SW 1271 (cell line): ENCODE measurements around the gene ADAMTSL5.

Source experiments
- DNase-seq, 2 experiments: peaks; one replicate each; lab custom pipeline; 2025; lab: John Stamatoyannopoulos, UW

The ADAMTSL5 gene

GRCh38 chr19:1466018-1466460 lies 46.8 kb downstream of the ADAMTSL5 start:
- DNase-seq, result no peak

GRCh38 chr19:1465191-1466016 lies 47.4 kb downstream of the ADAMTSL5 start:
- no peak for DNase-seq

GRCh38 chr19:1461862-1462261 lies 51.0 kb downstream of the ADAMTSL5 start:
- DNase-seq, result no peak

DNA sequence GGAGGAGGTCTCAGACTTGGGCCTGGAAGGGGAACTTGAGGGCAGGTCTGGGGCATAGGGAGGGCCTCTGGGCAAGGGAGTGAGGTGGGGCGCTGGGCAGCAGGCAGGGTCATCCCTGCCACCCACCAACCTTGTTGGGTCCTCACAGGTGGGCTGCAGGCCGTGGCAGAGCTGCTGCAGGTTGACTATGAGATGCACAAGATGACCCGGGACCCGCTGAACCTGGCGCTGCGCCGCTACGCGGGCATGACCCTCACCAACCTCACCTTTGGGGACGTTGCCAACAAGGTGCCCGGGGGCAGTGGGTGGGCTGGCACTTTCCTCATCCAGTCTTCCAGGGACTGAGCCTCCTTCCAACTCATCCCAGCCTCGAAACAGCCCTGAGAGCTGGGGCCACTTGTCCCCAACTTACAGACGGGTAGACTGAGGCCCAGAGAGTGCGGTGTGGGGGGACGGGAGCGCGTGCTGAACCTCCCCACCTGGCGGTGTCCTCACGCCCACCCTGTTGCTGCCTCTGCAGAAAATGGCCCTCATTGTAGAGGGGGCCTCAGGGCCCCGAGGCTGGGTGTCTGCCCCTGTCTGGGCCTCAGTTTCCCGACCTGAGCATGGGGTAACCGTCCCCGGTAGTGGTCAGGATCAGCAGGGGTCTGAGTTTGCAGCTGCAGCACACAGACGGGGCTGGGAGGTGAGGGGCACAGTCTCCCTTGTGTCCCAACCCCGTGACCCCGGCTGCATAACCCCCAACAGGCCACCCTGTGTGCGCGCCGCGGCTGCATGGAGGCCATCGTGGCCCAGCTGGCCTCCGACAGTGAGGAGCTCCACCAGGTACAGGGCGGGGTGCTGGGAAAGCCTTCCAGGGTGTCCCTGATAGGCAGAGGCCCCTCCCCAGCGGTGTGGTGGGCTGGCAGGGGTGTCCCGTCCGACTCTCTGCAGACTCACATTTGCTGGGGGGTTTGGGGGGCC lies 52.5 kb downstream of the ADAMTSL5 start:
- DNase-seq, result no peak

- DNase-seq, result no peak
Observed at GRCh38 chr19:1459479-1459878, 53.3 kb downstream of the ADAMTSL5 start.

- no peak for DNase-seq
Observed at GRCh38 chr19:1457892-1458291, 54.9 kb downstream of the ADAMTSL5 start.

- DNase-seq, result no peak
Observed at GRCh38 chr19:1457031-1457739, 55.6 kb downstream of the ADAMTSL5 start.

- no peak for DNase-seq
Observed at GRCh38 chr19:1456121-1456900, 56.5 kb downstream of the ADAMTSL5 start.

DNA sequence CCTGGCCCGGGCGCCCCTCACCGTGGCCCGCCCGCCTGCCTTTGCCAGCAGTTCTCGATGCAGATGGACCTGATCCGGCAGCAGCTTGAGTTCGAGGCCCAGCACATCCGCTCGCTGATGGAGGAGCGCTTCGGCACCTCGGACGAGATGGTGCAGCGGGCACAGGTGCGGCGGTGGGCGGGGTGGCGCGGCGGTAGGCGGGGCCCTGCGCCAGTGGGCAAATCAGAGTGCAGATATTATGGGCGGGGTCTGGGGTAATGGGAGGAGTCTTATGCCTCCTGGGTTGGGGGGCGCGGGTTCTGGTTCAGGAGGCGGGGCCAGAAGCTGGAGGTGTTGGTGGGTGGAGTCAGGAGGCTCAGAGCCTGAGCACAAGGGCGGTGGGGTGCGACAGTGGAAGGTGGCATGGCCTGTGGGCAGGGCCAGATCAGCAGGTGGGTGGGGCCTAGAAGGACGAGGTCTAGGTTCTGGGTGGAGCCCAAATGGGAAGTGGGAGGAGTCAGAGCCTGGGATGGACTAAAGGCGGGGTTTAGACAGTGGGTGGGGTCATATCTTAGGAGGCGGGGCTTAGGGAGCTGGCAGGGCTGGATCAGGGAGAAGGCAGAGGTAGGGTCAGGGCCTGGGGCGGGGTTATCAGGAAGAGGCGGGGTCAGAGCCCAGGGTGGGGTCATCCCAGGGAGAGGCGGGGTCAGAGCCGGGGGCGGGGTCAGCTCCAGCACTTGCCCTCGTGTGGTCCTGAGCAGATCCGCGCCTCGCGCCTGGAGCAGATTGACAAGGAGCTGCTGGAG lies 57.3 kb downstream of the ADAMTSL5 start:
- DNase-seq, result peak in 1 of 2 experiments; percentile 51
